NT2/D1 (cell line): ENCODE data around the gene SRSF3.

ENCODE experiments used
- DNase-seq: peaks from one replicate; pipeline ENCODE4 v3.0.0-alpha.2; 2011; ENCODE audit warnings: low read depth, low spot score
- H3K27me3 ChIP-seq: 2 replicates; pipeline ENCODE4 v1.6.0; 2011; ENCODE audit warnings: mild to moderate bottlenecking; ENCODE audit not compliant: insufficient read length, insufficient read depth
- H3K36me3 ChIP-seq: 2 replicates; pipeline ENCODE4 v1.6.1; 2011; ENCODE audit warnings: mild to moderate bottlenecking, low read length, mixed read lengths; ENCODE audit not compliant: insufficient read depth, insufficient read length
- H3K4me1 ChIP-seq: 2 replicates; pipeline ENCODE4 v1.5.1; 2011; ENCODE audit not compliant: insufficient read depth, insufficient read length
- H3K4me3 ChIP-seq: 2 replicates; pipeline ENCODE4 v1.5.1; 2011; ENCODE audit warnings: low read depth; ENCODE audit not compliant: insufficient read length
- H3K9ac ChIP-seq: 2 replicates; pipeline ENCODE4 v1.6.0; 2011; ENCODE audit warnings: low read depth; ENCODE audit not compliant: insufficient read length
- H3K9me3 ChIP-seq: 2 replicates; pipeline ENCODE4 v1.5.1; 2011; ENCODE audit warnings: mild to moderate bottlenecking, low read length; ENCODE audit not compliant: insufficient read depth
- SUZ12 ChIP-seq: IDR thresholded peaks from 2 replicates; pipeline ENCODE4 v1.6.1; 2011; ENCODE audit not compliant: insufficient read length, insufficient read depth; ENCODE audit errors: extremely low read depth
- YY1 ChIP-seq: IDR thresholded peaks from 2 replicates; pipeline ENCODE4 v1.6.1; 2011; ENCODE audit not compliant: insufficient read length, insufficient read depth
- ZNF274 ChIP-seq: IDR thresholded peaks from 2 replicates; pipeline ENCODE4 v1.6.1; 2011; ENCODE audit warnings: mild to moderate bottlenecking, low read depth, low read length

The SRSF3 gene

DNA sequence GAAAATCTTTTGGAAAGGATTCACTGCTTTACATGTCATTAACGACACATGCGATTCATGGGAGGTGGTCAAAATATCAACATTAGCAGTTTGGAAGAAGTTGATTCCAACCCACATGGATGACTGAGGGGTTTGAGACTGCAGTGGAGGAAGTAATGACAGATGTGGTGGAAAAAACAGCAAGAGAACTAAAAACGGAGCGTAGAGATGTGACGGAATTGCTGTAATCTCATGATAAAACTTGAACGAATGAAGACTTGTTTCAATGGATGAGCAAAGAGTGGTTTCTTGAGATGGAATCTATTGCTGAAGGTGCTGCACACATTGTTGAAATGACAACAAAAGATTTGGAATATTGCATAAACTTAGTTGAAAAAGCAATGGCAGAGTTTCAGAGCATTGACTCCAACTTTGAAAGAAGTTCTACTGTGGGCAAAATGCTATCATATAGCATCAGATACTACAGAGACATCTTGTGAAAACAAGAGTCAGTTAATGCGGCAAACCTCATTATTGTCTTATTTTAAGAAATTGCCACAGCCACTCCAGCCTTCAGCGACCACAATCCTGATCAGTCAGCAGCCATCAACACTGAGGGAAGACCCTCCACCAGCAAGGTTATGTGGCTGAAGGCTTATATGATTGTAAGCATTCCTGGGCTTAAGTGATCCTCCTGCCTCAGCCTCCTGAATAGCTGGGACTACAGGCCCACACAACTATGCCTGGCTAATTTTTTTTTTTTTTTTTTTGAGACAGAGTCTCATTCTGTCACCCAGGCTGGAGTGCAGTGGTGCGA lies 19.2 kb downstream of the SRSF3 start:
- Histone ChIP-seq H3K9ac (no peak overlapping the region), H3K9me3 (no peaks in the 10 kb centered on the region), H3K36me3 (peaks cover 27% of the 10 kb centered on the region), H3K27me3 (no peaks in the 10 kb centered on the region), H3K4me1 (peaks cover under 1% of the 10 kb centered on the region), H3K4me3 (no peak overlapping the region)
- DNase-seq = no peak
- no peak for TF ChIP-seq YY1
- no peak for TF ChIP-seq SUZ12
- TF ChIP-seq ZNF274 = no peak

DNA sequence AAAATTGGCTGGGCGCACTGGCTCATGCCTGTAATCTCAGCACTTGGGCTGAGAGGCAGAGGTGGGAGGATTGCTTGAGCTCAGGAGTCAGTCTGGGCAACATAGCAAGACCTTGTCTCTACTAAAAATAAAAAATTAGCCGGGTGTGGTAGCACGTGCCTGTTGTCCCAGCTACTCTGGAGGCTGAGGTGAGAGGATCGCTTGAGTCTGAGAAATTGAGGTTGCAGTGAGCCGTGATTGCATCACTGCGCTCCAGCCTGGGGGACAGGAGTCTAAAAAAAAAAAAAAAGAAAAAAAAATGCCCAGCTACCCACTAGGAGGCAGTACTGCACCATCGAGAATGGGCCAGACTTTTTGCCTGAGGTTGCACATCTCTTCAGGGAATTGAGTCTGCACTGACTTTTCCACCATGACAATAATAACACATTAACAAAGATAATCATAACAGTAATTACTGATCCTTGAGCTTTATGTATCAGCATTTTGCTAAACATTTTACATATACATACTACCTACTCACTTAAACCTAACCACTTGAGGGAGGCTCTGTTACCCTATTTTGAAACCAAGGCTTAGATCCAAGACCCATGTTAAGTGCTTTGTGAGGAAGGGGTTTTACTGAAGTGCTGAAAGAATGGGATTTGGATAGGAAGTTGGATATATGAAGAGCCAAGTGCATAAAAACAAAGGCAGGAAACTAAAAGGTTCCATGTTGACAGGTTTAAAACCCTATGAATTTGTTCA lies 21.0 kb downstream of the SRSF3 start:
- TF ChIP-seq ZNF274 (no peak), SUZ12 (no peak), YY1 (no peak)

DNA sequence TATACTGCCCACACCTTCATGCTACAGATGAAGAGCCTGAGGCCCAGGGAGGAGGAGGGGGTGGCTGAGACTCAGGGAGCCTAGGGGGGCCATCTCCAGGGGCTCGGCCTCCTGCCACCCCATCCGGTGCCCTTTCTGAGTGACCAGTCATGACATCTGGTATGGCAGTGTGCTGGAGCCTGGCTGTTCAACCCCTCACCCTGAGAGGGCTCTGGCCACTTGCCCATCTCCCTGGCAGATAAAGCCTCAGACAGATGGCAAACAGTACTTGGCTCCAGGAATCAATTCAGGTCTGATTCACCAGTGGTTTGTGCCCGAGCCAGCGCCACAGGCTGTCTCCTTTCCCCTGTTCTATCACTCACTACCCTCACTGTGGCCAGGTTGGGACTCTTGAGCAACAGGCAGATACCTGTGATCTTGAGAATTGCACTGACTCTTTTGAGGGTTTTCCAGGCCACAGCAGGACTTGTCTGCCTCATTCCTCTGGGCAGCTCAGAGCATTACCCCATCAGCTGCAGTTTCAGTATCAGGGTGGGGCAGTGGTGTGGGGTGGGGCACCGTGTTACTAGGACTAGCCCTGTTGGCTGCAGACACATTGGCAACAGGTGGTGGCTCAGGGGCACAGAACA lies 22.8 kb downstream of the SRSF3 start:
- no peak for TF ChIP-seq SUZ12
- TF ChIP-seq ZNF274 = no peak
- no peak for TF ChIP-seq YY1
- no peak overlapping the region for H3K9ac ChIP-seq

More for the DNA sequence above, 21.0 kb downstream of the SRSF3 start:
- Histone ChIP-seq H3K4me1 (peaks cover 2% of the 10 kb centered on the region), H3K9me3 (no peaks in the 10 kb centered on the region), H3K4me3 (no peak overlapping the region), H3K9ac (no peak overlapping the region), H3K36me3 (peaks cover 20% of the 10 kb centered on the region), H3K27me3 (no peaks in the 10 kb centered on the region)
- DNase-seq = no peak

GRCh38 chr6:36618366-36619355 lies 24.5 kb downstream of the SRSF3 start:
- H3K27me3 ChIP-seq = no peaks in the 10 kb centered on the region
- DNase-seq = no peak
- peaks cover 3% of the 10 kb centered on the region for H3K4me1 ChIP-seq
- H3K36me3 ChIP-seq = no peaks in the 10 kb centered on the region
- no peaks in the 10 kb centered on the region for H3K9me3 ChIP-seq
- H3K9ac ChIP-seq = no peak overlapping the region
- no peak overlapping the region for H3K4me3 ChIP-seq
- TF ChIP-seq YY1 (no peak), SUZ12 (no peak), ZNF274 (no peak)

More for the DNA sequence above, 22.8 kb downstream of the SRSF3 start:
- H3K27me3 ChIP-seq = no peaks in the 10 kb centered on the region
- peaks cover 9% of the 10 kb centered on the region for H3K36me3 ChIP-seq
- H3K4me1 ChIP-seq = peaks cover 2% of the 10 kb centered on the region
- no peak for DNase-seq
- H3K9me3 ChIP-seq = no peaks in the 10 kb centered on the region
- no peak overlapping the region for H3K4me3 ChIP-seq

DNA sequence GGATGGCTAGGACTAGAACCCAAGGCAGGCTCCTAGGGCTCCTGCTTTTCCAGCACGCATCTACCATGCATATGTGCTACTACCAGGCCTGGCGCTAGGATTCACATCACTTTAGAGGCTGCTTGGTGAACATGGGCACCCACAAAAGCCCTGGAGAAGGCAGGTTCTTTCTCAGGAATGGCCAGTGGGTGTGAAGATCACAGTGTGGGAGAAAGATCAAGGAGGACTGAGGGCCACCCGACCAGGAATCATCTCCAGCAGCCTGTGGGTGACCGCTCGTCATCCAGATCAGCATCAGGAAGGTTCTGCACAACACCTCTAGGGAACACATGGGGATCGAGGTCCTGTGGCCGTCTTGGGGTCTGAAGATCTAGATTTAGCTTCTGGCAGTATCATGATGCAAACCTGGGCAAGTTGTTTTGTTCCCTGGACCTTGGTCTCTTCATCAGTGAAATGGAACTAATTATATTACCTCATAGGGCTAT lies 27.3 kb downstream of the SRSF3 start:
- Histone ChIP-seq H3K9ac (no peak overlapping the region), H3K9me3 (no peaks in the 10 kb centered on the region), H3K4me1 (peaks cover 4% of the 10 kb centered on the region), H3K36me3 (no peaks in the 10 kb centered on the region), H3K4me3 (no peak overlapping the region), H3K27me3 (no peaks in the 10 kb centered on the region)
- no peak for DNase-seq
- no peak for TF ChIP-seq SUZ12
- no peak for TF ChIP-seq ZNF274
- no peak for TF ChIP-seq YY1

- no peak for DNase-seq
- Histone ChIP-seq H3K4me1 (peaks cover 4% of the 10 kb centered on the region), H3K9ac (no peak overlapping the region), H3K9me3 (no peaks in the 10 kb centered on the region), H3K36me3 (no peaks in the 10 kb centered on the region), H3K4me3 (no peak overlapping the region), H3K27me3 (no peaks in the 10 kb centered on the region)
- no peak for TF ChIP-seq ZNF274
- TF ChIP-seq YY1 = no peak
- no peak for TF ChIP-seq SUZ12
Measured at GRCh38 chr6:36622901-36623546, 28.9 kb downstream of the SRSF3 start.
